Left ventricle myocardium superior (tissue), 1 donor: ENCODE results near the gene OR51Q1. TPM values are rescaled to one million over a fixed set of nuclear protein-coding genes. Genes with fewer than 3 reads are reported as not detected.

Experiments used
- ATAC-seq: fragments of 200-7000 bp; cut with Tn5 transposase; one replicate; pipeline ENCODE4 v1.9.1; 2020; ENCODE audit warnings: mild to moderate bottlenecking, moderate library complexity
- DNase-seq: peaks from one replicate; pipeline ENCODE4 v3.0.0-alpha.2; 2020
- intact Hi-C: fragments of 100-400 bp; cut with micrococcal nuclease; formaldehyde crosslinking; loops from one replicate; pipeline ENCODE4 v1.11.0; 2022
- long read RNA-seq: library from polyadenylated mRNA; unstranded; transcript quantifications from one replicate; pipeline ENCODE4 v2.0.0, GENCODE V29; 2021
- total RNA-seq: library from RNA; stranded (reverse); fragmentation: NEBNext Ultra II Directional; extraction: Animal tissue kit (Norgen Biotek cat#: 25700); gene quantifications from one replicate; pipeline ENCODE4 v1.2.1, GENCODE V29; 2021
- donor health status: DM: no; HTN: yes; CAD: no; lungs with severe emphysema.

The OR51Q1 gene
- not detected for total RNA-seq
- long read RNA-seq, result 0 reads

GRCh38 chr11:5421811-5422210, at the start of gene OR51Q1:
Gene OR51Q1, plus strand, starts transcription at chr11:5422111. Its CDS starts 90 bp downstream, at chr11:5422201.
- no peak for ATAC-seq
- no peak for DNase-seq
- intact Hi-C loops, result no loop called here

GRCh38 chr11:5380740-5381342, 41.1 kb upstream of the OR51Q1 start:
- ATAC-seq (peak; percentile 77), DNase-seq (peak; percentile 28)
- intact Hi-C loops, result loop anchor here (5.0 kb wide), 1 partner anchor 259 kb away; no protein-coding TSS in a partner anchor

- intact Hi-C loops, result loop anchor here (5.0 kb wide), 1 partner anchor 261 kb away; no protein-coding TSS in a partner anchor
- no peak for DNase-seq
These were observed 38.3 kb upstream of the OR51Q1 start, which contains the start of gene OR51M1 for GRCh38 chr11:5383576-5383975. Gene OR51M1, plus strand, starts transcription at chr11:5383812. Its CDS starts 5,587 bp downstream, at chr11:5389399.

GRCh38 chr11:5384335-5384734, 37.6 kb upstream of the OR51Q1 start:
- ATAC-seq (no peak), DNase-seq (no peak)
- intact Hi-C loops, result loop anchor here (5.0 kb wide), 1 partner anchor 262 kb away; no protein-coding TSS in a partner anchor

More at GRCh38 chr11:5383576-5383975, 38.3 kb upstream of the OR51Q1 start, which contains the start of gene OR51M1:
- ATAC-seq, result no peak

GRCh38 chr11:5390210-5390609, 31.7 kb upstream of the OR51Q1 start:
- DNase-seq (no peak), ATAC-seq (no peak)
- intact Hi-C loops, result no loop called here

GRCh38 chr11:5394091-5394490, 27.8 kb upstream of the OR51Q1 start:
- no peak for ATAC-seq
- intact Hi-C loops, result no loop called here
- DNase-seq, result no peak

- ATAC-seq, result no peak
- intact Hi-C loops, result no loop called here
- no peak for DNase-seq
These were observed 23.0 kb upstream of the OR51Q1 start for GRCh38 chr11:5398936-5399335.

GRCh38 chr11:5405173-5405572, 16.7 kb upstream of the OR51Q1 start:
- intact Hi-C loops, result no loop called here
- DNase-seq, result no peak
- no peak for ATAC-seq

- DNase-seq, result no peak
- no peak for ATAC-seq
- intact Hi-C loops, result no loop called here
These were observed 918 bp upstream of the OR51Q1 start for GRCh38 chr11:5420993-5421392.

GRCh38 chr11:5423131-5423530, 1.2 kb downstream of the OR51Q1 start:
- DNase-seq, result no peak
- no peak for ATAC-seq
- intact Hi-C loops, result no loop called here

GRCh38 chr11:5441414-5441813, 19.5 kb downstream of the OR51Q1 start, which contains the start of gene OR51I1:
Gene OR51I1, minus strand, starts transcription at chr11:5441514. Its CDS starts 0 bp downstream, at chr11:5441514.
- intact Hi-C loops, result no loop called here
- no peak for ATAC-seq
- no peak for DNase-seq

GRCh38 chr11:5443835-5444393, 22.0 kb downstream of the OR51Q1 start:
- ATAC-seq, result no peak
- DNase-seq, result no peak
- intact Hi-C loops, result no loop called here

- DNase-seq (no peak), ATAC-seq (no peak)
- intact Hi-C loops, result no loop called here
These were observed 27.1 kb downstream of the OR51Q1 start, which contains the start of gene OR51I2 for GRCh38 chr11:5449023-5449422. Gene OR51I2, plus strand, starts transcription at chr11:5449323. Its CDS starts 4,166 bp downstream, at chr11:5453489.

GRCh38 chr11:5449432-5449831, 27.5 kb downstream of the OR51Q1 start:
- intact Hi-C loops, result no loop called here

GRCh38 chr11:5460983-5461621, 39.2 kb downstream of the OR51Q1 start:
- DNase-seq (no peak), ATAC-seq (no peak)
- intact Hi-C loops, result no loop called here

More at GRCh38 chr11:5449432-5449831, 27.5 kb downstream of the OR51Q1 start:
- ATAC-seq (no peak), DNase-seq (no peak)

- intact Hi-C loops, result no loop called here
- DNase-seq, result no peak
These were observed 45.6 kb downstream of the OR51Q1 start for GRCh38 chr11:5467527-5467926.

More at GRCh38 chr11:5467527-5467926, 45.6 kb downstream of the OR51Q1 start:
- ATAC-seq, result no peak
